CD4-positive, alpha-beta T cell (primary cell): ENCODE measurements around the gene GCSH. TPM values are rescaled to one million over a fixed set of nuclear protein-coding genes. Genes with fewer than 3 reads are reported as not detected.

Experiments used
- ATAC-seq: fragments of 200-7000 bp; cut with Tn5 transposase; one replicate; pipeline ENCODE4 v1.10.0; 2022; ENCODE audit warnings: mild to moderate bottlenecking; ENCODE audit not compliant: poor library complexity
- CTCF ChIA-PET: fragments of 350-600 bp; sonication (Branson Sonifier 250); formaldehyde crosslinking; loops from one replicate; lab custom pipeline; 2021; ENCODE audit warnings: antibody characterized with exemption, inconsistent platforms; lab: Charles Lee
- POLR2A ChIA-PET: fragments of 350-600 bp; sonication (Branson Sonifier 250); formaldehyde crosslinking; loops from one replicate; lab custom pipeline; 2021; ENCODE audit warnings: antibody characterized with exemption, inconsistent platforms; lab: Charles Lee
- DNase-seq, 14 experiments: peaks; one replicate each; pipeline ENCODE4 v3.0.0-alpha.2; 2013 to 2020; ENCODE audit warnings: mixed read lengths in 2 of 14
- H3K27ac ChIP-seq, 2 donors: one replicate each; pipeline versions ENCODE4 v1.5.1 to v1.7.0; 2013; ENCODE audit warnings: low read length in 2 of 2, low read depth in 1 of 2, mild to moderate bottlenecking in 1 of 2
- H3K27me3 ChIP-seq, 2 experiments: 1 replicate in 1 of 2; 2 replicates in 1 of 2; pipeline versions ENCODE4 v1.6.1 to v1.7.0; 2013; ENCODE audit warnings: low read length in 2 of 2, control low read depth in 1 of 2, mild to moderate bottlenecking in 1 of 2, moderate library complexity in 1 of 2; ENCODE audit not compliant: insufficient read depth in 2 of 2, control insufficient read depth in 1 of 2
- H3K36me3 ChIP-seq: one replicate; pipeline ENCODE4 v1.6.1; 2013; ENCODE audit warnings: low read length, control low read depth; ENCODE audit not compliant: insufficient read depth
- H3K4me1 ChIP-seq: one replicate; pipeline ENCODE4 v1.6.1; 2013; ENCODE audit warnings: low read length, control low read depth; ENCODE audit not compliant: insufficient read depth
- H3K4me3 ChIP-seq: one replicate; pipeline ENCODE4 v1.5.1; 2013; ENCODE audit warnings: mild to moderate bottlenecking, low read length, moderate library complexity
- H3K9me3 ChIP-seq, 2 experiments: 1 replicate in 1 of 2; 2 replicates in 1 of 2; pipeline versions ENCODE4 v1.6.1 to v1.7.0; 2013; ENCODE audit warnings: low read length in 2 of 2, mild to moderate bottlenecking in 2 of 2, control low read depth in 1 of 2, moderate library complexity in 1 of 2; ENCODE audit not compliant: control insufficient read depth in 1 of 2, insufficient read depth in 1 of 2
- H3K27ac Mint-ChIP-seq: one replicate; pipeline ENCODE4 v1.8.0; 2020; ENCODE audit warnings: mixed read lengths
- H3K27me3 Mint-ChIP-seq: one replicate; pipeline ENCODE4 v1.8.0; 2021; ENCODE audit warnings: mixed read lengths
- H3K36me3 Mint-ChIP-seq: one replicate; pipeline ENCODE4 v1.8.0; 2021; ENCODE audit warnings: low read depth, mixed read lengths
- H3K4me1 Mint-ChIP-seq: one replicate; pipeline ENCODE4 v1.8.0; 2021; ENCODE audit warnings: low read depth, mixed read lengths
- H3K4me3 Mint-ChIP-seq: one replicate; pipeline ENCODE4 v1.8.0; 2020; ENCODE audit warnings: mild to moderate bottlenecking, mixed read lengths
- H3K9me3 Mint-ChIP-seq: one replicate; pipeline ENCODE4 v1.8.0; 2020; ENCODE audit warnings: mixed read lengths
- intact Hi-C, 2 experiments: fragments of 100-400 bp; cut with DNase I in 1 of 2; cut with micrococcal nuclease in 1 of 2; formaldehyde crosslinking; loops; one replicate each; pipeline versions ENCODE4 v1.15.1 to v1.9.0; 2023 to 2025; cut with DNase I, micrococcal nuclease
- total RNA-seq, 174 experiments: library from RNA in 2 of 174; stranded (reverse) in 2 of 174; gene quantifications; one replicate each; pipeline ENCODE4 v1.2.3 and lab custom pipeline; 2021 to 2026
- TF ChIP-seq, protein P1 (sequence below): fragments of 200-600 bp; IDR thresholded peaks from one replicate; pipeline ENCODE4 v1.8.0; 2022; ENCODE audit warnings: antibody characterized with exemption, mild to moderate bottlenecking

The GCSH gene
- total RNA-seq, 2 experiments from 2014 or later: 2.3 to 3.2 TPM

DNA sequence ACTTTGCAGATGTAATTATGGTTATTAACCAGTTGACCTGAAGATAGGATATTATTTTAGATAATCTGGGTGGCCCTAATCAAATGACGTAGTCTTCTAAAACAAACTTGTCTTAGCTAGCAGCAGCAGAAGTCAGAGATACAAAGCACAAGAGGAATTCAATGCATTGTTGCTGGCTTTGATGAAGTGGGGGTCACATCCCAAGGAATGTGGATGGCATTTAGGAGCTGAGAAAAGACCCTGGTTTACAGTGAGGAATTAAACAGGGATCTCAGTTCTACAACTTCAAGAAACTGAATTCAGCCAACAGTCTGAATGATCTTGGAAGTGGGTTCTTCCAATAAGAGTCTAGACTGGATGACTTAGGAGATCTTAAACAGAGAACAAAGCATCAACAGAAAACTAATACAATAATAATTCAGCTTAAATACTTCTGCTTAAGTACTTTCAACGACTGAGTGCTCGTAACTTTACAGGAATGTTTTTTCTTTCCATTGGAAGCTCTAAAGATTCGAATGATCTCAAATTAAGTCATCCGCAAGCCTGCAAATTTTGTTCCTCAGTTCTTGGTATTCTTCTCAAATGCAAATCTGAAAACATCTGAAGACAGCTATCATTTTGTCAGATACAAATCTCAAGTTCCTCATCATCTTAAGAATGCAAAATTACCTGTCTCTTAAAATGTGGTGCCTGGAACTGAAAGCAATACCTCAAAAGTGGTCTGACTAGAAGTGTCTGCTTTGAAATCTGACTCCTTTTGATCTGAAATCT is 22.4 kb downstream of the GCSH start:
- Mint-ChIP-seq H3K4me1 (no peaks in the 10 kb centered on the region), H3K36me3 (no peaks in the 10 kb centered on the region), H3K27ac (no peak overlapping the region), H3K4me3 (no peak overlapping the region), H3K9me3 (no peaks in the 10 kb centered on the region), H3K27me3 (no peaks in the 10 kb centered on the region)
- POLR2A ChIA-PET: interaction anchor here (0.7 kb wide), 1 partner anchor 38 kb away, joined by 3 read pairs; the partner anchor contains the start of gene ATMIN
- CTCF ChIA-PET: interaction anchor here (2.7 kb wide), 1 partner anchor 38 kb away, joined by 13 read pairs; the partner anchor contains the start of gene ATMIN
- no peaks in the 10 kb centered on the region for H3K9me3 ChIP-seq
- ATAC-seq (no peak), DNase-seq (no peak)
- H3K27me3 ChIP-seq: no peaks in the 10 kb centered on the region
- no peaks in the 10 kb centered on the region for H3K36me3 ChIP-seq
- no peak overlapping the region for H3K27ac ChIP-seq
- H3K4me1 ChIP-seq: peaks cover 15% of the 10 kb centered on the region
- no peak overlapping the region for H3K4me3 ChIP-seq
- TF ChIP-seq, protein P1, sequence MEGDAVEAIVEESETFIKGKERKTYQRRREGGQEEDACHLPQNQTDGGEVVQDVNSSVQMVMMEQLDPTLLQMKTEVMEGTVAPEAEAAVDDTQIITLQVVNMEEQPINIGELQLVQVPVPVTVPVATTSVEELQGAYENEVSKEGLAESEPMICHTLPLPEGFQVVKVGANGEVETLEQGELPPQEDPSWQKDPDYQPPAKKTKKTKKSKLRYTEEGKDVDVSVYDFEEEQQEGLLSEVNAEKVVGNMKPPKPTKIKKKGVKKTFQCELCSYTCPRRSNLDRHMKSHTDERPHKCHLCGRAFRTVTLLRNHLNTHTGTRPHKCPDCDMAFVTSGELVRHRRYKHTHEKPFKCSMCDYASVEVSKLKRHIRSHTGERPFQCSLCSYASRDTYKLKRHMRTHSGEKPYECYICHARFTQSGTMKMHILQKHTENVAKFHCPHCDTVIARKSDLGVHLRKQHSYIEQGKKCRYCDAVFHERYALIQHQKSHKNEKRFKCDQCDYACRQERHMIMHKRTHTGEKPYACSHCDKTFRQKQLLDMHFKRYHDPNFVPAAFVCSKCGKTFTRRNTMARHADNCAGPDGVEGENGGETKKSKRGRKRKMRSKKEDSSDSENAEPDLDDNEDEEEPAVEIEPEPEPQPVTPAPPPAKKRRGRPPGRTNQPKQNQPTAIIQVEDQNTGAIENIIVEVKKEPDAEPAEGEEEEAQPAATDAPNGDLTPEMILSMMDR: no peak
- intact Hi-C loops: loop anchor here in 1 of 2 experiments (2.0 to 10.0 kb wide), 2 partner anchors 37 to 371 kb away; partner anchors contain the start of gene CMIP

DNA sequence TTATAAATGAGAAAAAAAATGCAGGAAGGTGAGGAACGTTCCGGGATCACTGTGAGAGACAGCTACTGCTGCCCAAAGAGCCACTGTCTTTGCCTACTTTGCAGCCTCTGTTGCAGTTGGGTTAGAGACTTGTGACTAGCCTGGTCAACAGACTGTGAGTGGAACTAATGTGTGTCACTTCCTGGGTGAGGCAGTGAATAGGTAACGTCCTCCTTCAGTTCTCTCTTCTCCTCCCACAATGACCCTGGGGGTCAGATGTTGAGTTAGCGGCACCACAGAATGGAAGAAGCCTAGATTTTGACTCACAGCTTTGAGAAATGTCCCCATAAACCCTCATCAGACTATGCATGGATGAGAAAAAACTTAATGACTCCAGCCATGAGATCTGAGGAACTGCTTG is 24.4 kb downstream of the GCSH start:
- Histone ChIP-seq H3K27me3 (no peaks in the 10 kb centered on the region), H3K9me3 (no peaks in the 10 kb centered on the region), H3K36me3 (no peaks in the 10 kb centered on the region), H3K4me1 (peaks cover 7% of the 10 kb centered on the region), H3K27ac (no peak overlapping the region), H3K4me3 (no peak overlapping the region)
- H3K27me3 Mint-ChIP-seq: no peaks in the 10 kb centered on the region
- H3K27ac Mint-ChIP-seq: no peak overlapping the region
- H3K4me1 Mint-ChIP-seq: no peaks in the 10 kb centered on the region
- intact Hi-C loops: loop anchor here in 1 of 2 experiments (10.0 kb wide), 1 partner anchor 373 kb away; the partner anchor contains the start of gene CMIP
- DNase-seq: no peak
- no peak for ATAC-seq
- TF ChIP-seq, protein P1: no peak
- H3K9me3 Mint-ChIP-seq: no peaks in the 10 kb centered on the region
- ChIA-PET CTCF (no interaction called here), POLR2A (no interaction called here)
- H3K36me3 Mint-ChIP-seq: no peaks in the 10 kb centered on the region
- H3K4me3 Mint-ChIP-seq: no peak overlapping the region

DNA sequence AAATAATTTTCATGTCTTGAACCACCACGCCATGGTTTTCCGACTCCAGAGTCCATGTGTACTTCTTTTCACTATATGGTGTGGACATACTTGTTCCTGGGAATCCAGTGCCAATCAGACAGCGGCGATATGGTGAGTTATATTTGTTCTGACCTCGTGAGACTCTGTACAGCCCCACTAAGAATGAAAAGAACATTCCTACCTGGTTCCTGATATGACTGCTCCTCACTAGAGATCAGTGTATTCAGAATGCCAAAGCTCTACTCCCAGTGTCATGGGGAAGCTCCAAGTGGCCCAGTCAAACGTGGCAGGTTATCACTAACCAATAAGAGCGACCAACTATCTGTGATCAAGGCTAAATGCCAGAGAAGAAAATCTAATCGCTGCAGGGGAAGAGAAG is 25.2 kb downstream of the GCSH start:
- ChIA-PET POLR2A (no interaction called here), CTCF (interaction anchor here (1.4 kb wide), 1 partner anchor 35 kb away, joined by 5 read pairs; the partner anchor contains the start of gene ATMIN)
- H3K4me3 Mint-ChIP-seq: no peak overlapping the region
- H3K27ac Mint-ChIP-seq: no peak overlapping the region
- Histone ChIP-seq H3K27me3 (no peaks in the 10 kb centered on the region), H3K4me1 (peaks cover 2% of the 10 kb centered on the region), H3K9me3 (no peaks in the 10 kb centered on the region), H3K27ac (no peak overlapping the region), H3K36me3 (no peaks in the 10 kb centered on the region), H3K4me3 (no peak overlapping the region)
- TF ChIP-seq, protein P1: no peak
- no peaks in the 10 kb centered on the region for H3K27me3 Mint-ChIP-seq
- intact Hi-C loops: loop anchor here in 1 of 2 experiments (10.0 kb wide), 1 partner anchor 374 kb away; the partner anchor contains the start of gene CMIP
- no peak for DNase-seq
- no peaks in the 10 kb centered on the region for H3K4me1 Mint-ChIP-seq
- no peaks in the 10 kb centered on the region for H3K36me3 Mint-ChIP-seq
- ATAC-seq: no peak
- H3K9me3 Mint-ChIP-seq: no peaks in the 10 kb centered on the region
